Vagina (tissue), 2 donors: ENCODE results near the gene FBXL7. TPM values are rescaled to one million over a fixed set of nuclear protein-coding genes. Genes with fewer than 3 reads are reported as not detected.

Source experiments
- DNase-seq, 2 donors: peaks; one replicate each; pipeline ENCODE4 v3.0.0-alpha.2; 2017; ENCODE audit errors: extremely low spot score in 2 of 2
- H3K27ac ChIP-seq: fragments of 200-600 bp; sonication (generic); one replicate; pipeline ENCODE4 v1.5.1; 2019
- H3K27me3 ChIP-seq: fragments of 200-600 bp; sonication (generic); one replicate; pipeline ENCODE4 v1.5.1; 2019
- H3K36me3 ChIP-seq, 2 donors: fragments of 200-600 bp; sonication (generic); one replicate each; pipeline ENCODE4 v1.5.1; 2017 to 2019
- H3K4me1 ChIP-seq: fragments of 200-600 bp; sonication (generic); one replicate; pipeline ENCODE4 v1.5.1; 2019
- H3K4me3 ChIP-seq, 2 donors: fragments of 200-600 bp; sonication (generic); 1 replicate in 1 of 2; 2 replicates in 1 of 2; pipeline ENCODE4 v1.5.1; 2016 to 2019
- H3K9me3 ChIP-seq: fragments of 200-600 bp; sonication (generic); one replicate; pipeline ENCODE4 v1.5.1; 2019
- POLR2A ChIP-seq, 2 donors: fragments of 450-650 bp; IDR thresholded peaks; one replicate each; pipeline ENCODE4 v1.6.1; 2017; ENCODE audit warnings: antibody characterized with exemption in 2 of 2, mild to moderate bottlenecking in 2 of 2, moderate library complexity in 2 of 2
- POLR2AphosphoS5 ChIP-seq, 2 donors: sonication (generic); formaldehyde crosslinking; IDR thresholded peaks; one replicate each; pipeline ENCODE4 v1.9.0; 2017; ENCODE audit warnings: antibody characterized with exemption in 2 of 2, mild to moderate bottlenecking in 2 of 2, low read depth in 1 of 2; ENCODE audit not compliant: insufficient read depth in 1 of 2
- intact Hi-C: fragments of 100-400 bp; cut with DNase I; formaldehyde crosslinking; loops from one replicate; pipeline ENCODE4 v1.15.1; 2023
- total RNA-seq: library from RNA; depleted of rRNA; stranded (reverse); fragments of >200 nt; gene quantifications from one replicate; pipeline ENCODE4 v1.2.3, GENCODE V29; 2016
- TF ChIP-seq, protein P1 (sequence below), 3 experiments: fragments of 450-650 bp in 2 of 3; fragments of 200-600 bp in 1 of 3; sonication (generic) in 1 of 3; IDR thresholded peaks; one replicate each; pipeline ENCODE4 v1.5.1; 2017 to 2019; ENCODE audit warnings: antibody characterized with exemption in 3 of 3, mild to moderate bottlenecking in 2 of 3, moderate library complexity in 2 of 3

Gene FBXL7
- total RNA-seq, 1 donor from 2014 or later: 21.1 TPM

GRCh38 chr5:15877914-15878313 lies 377.9 kb downstream of the FBXL7 start:
- Histone ChIP-seq H3K4me3 (no peak overlapping the region), H3K27ac (no peak overlapping the region), H3K9me3 (no peaks in the 10 kb centered on the region), H3K4me1 (no peaks in the 10 kb centered on the region), H3K27me3 (no peaks in the 10 kb centered on the region), H3K36me3 (no peaks in the 10 kb centered on the region)
- no peak for DNase-seq
- intact Hi-C loops: no loop called here
- TF ChIP-seq POLR2AphosphoS5 (IDR thresholded peaks at IDR 0.05; ENCODE audit: insufficient read depth in 1 of 2, low read depth in 1 of 2) (no peak), POLR2A (IDR thresholded peaks at IDR 0.05) (no peak)
- TF ChIP-seq, protein P1, sequence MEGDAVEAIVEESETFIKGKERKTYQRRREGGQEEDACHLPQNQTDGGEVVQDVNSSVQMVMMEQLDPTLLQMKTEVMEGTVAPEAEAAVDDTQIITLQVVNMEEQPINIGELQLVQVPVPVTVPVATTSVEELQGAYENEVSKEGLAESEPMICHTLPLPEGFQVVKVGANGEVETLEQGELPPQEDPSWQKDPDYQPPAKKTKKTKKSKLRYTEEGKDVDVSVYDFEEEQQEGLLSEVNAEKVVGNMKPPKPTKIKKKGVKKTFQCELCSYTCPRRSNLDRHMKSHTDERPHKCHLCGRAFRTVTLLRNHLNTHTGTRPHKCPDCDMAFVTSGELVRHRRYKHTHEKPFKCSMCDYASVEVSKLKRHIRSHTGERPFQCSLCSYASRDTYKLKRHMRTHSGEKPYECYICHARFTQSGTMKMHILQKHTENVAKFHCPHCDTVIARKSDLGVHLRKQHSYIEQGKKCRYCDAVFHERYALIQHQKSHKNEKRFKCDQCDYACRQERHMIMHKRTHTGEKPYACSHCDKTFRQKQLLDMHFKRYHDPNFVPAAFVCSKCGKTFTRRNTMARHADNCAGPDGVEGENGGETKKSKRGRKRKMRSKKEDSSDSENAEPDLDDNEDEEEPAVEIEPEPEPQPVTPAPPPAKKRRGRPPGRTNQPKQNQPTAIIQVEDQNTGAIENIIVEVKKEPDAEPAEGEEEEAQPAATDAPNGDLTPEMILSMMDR (IDR thresholded peaks at IDR 0.05): no peak

- Histone ChIP-seq H3K4me3 (no peak overlapping the region), H3K9me3 (no peaks in the 10 kb centered on the region), H3K36me3 (no peaks in the 10 kb centered on the region), H3K4me1 (no peaks in the 10 kb centered on the region), H3K27ac (no peak overlapping the region), H3K27me3 (no peaks in the 10 kb centered on the region)
- TF ChIP-seq POLR2AphosphoS5 (IDR thresholded peaks at IDR 0.05; ENCODE audit: insufficient read depth in 1 of 2, low read depth in 1 of 2) (no peak), POLR2A (IDR thresholded peaks at IDR 0.05) (no peak)
- TF ChIP-seq, protein P1 (IDR thresholded peaks at IDR 0.05): no peak
- intact Hi-C loops: no loop called here
- DNase-seq: no peak
Observed at GRCh38 chr5:15880201-15880600, 380.2 kb downstream of the FBXL7 start.

DNA sequence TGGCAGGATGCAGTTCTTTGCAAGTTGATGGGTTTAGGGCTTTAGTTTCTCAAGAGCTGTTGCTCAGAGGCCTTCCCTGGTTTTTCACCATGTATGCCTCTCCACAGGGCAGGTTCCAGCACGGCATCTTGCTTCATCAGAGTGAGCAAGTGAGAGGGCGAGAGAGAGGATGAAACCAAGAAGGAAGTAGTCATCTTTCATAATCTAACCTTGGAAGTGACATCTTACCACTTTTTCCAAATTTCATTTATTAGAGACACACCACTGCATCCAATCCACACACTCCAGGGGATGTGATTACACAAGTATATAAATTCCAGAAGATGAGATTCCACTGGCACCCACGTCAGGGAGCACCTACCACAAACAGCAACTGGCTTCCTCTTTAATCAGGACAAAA lies 385.2 kb downstream of the FBXL7 start:
- H3K27ac ChIP-seq: no peak overlapping the region
- H3K9me3 ChIP-seq: no peaks in the 10 kb centered on the region
- DNase-seq: no peak
- intact Hi-C loops: no loop called here
- TF ChIP-seq, protein P1 (IDR thresholded peaks at IDR 0.05): no peak
- TF ChIP-seq POLR2A (IDR thresholded peaks at IDR 0.05) (no peak), POLR2AphosphoS5 (IDR thresholded peaks at IDR 0.05; ENCODE audit: insufficient read depth in 1 of 2, low read depth in 1 of 2) (no peak)
- peaks cover 12% of the 10 kb centered on the region for H3K4me1 ChIP-seq
- no peaks in the 10 kb centered on the region for H3K36me3 ChIP-seq
- no peak overlapping the region for H3K4me3 ChIP-seq
- H3K27me3 ChIP-seq: no peaks in the 10 kb centered on the region

- Histone ChIP-seq H3K27me3 (no peaks in the 10 kb centered on the region), H3K9me3 (no peaks in the 10 kb centered on the region), H3K36me3 (no peaks in the 10 kb centered on the region), H3K4me3 (no peak overlapping the region), H3K4me1 (peaks cover 12% of the 10 kb centered on the region), H3K27ac (no peak overlapping the region)
- TF ChIP-seq POLR2A (IDR thresholded peaks at IDR 0.05) (no peak), POLR2AphosphoS5 (IDR thresholded peaks at IDR 0.05; ENCODE audit: insufficient read depth in 1 of 2, low read depth in 1 of 2) (no peak)
- TF ChIP-seq, protein P1 (IDR thresholded peaks at IDR 0.05): no peak
- DNase-seq: no peak
- intact Hi-C loops: no loop called here
Observed at GRCh38 chr5:15886156-15886555, 386.2 kb downstream of the FBXL7 start.

DNA sequence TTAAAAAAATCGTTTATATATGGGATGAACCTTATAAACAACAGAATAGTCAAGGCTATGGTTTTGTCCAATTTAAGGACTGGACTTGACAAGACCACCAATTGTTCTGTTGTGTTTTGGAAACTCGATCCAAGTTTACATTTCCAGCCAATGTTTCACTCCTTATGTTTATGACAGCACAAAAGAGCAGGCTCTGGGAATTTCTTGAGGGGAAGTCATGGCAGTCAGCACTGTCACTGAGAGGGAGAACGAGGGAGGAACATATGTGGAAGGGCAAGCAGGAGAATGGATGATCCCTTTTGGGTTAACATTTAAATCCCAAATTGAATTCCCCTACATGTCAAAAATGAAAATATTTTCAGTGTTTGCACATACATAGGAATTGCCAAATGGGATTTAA lies 387.1 kb downstream of the FBXL7 start:
- Histone ChIP-seq H3K4me1 (peaks cover 12% of the 10 kb centered on the region), H3K4me3 (no peak overlapping the region), H3K27me3 (no peaks in the 10 kb centered on the region), H3K27ac (no peak overlapping the region), H3K9me3 (no peaks in the 10 kb centered on the region), H3K36me3 (no peaks in the 10 kb centered on the region)
- intact Hi-C loops: no loop called here
- DNase-seq: no peak
- no peak for TF ChIP-seq POLR2A (IDR thresholded peaks at IDR 0.05)

GRCh38 chr5:15889001-15889400 lies 389.0 kb downstream of the FBXL7 start:
- Histone ChIP-seq H3K9me3 (no peaks in the 10 kb centered on the region), H3K36me3 (no peaks in the 10 kb centered on the region), H3K4me1 (peaks cover 14% of the 10 kb centered on the region), H3K4me3 (no peak overlapping the region), H3K27me3 (no peaks in the 10 kb centered on the region), H3K27ac (no peak overlapping the region)
- TF ChIP-seq POLR2A (IDR thresholded peaks at IDR 0.05): no peak
- TF ChIP-seq, protein P1 (IDR thresholded peaks at IDR 0.05): no peak
- TF ChIP-seq POLR2AphosphoS5 (IDR thresholded peaks at IDR 0.05; ENCODE audit: insufficient read depth in 1 of 2, low read depth in 1 of 2): no peak
- DNase-seq: no peak
- intact Hi-C loops: no loop called here
